Keratinocyte (primary cell): ENCODE measurements around the gene SORD. TPM values are rescaled to one million over a fixed set of nuclear protein-coding genes. Genes with fewer than 3 reads are reported as not detected.

Source experiments
- DNase-seq: peaks from one replicate; pipeline ENCODE4 v3.0.0-alpha.2; 2011; ENCODE audit warnings: low read depth, missing footprints, low spot score
- FAIRE-seq: peaks from 2 replicates; lab custom pipeline; 2011; peaks lifted over from hg19 to GRCh38; lab: Jason Lieb, UNC
- H2AFZ ChIP-seq: 2 replicates; pipeline ENCODE4 v1.6.0; 2012; ENCODE audit warnings: low read length, control low read depth, inconsistent platforms; ENCODE audit not compliant: control insufficient read depth
- H3K27ac ChIP-seq: 2 replicates; pipeline ENCODE4 v1.5.1; 2011; ENCODE audit warnings: low read length; ENCODE audit not compliant: control insufficient read depth, insufficient read depth
- H3K27me3 ChIP-seq: 3 replicates; pipeline ENCODE4 v1.6.0; 2011; ENCODE audit warnings: low read length; ENCODE audit not compliant: control insufficient read depth, insufficient read depth; ENCODE audit errors: extremely low read depth
- H3K36me3 ChIP-seq, 2 experiments: 2 replicates in 1 of 2; 3 replicates in 1 of 2; pipeline ENCODE4 v1.5.1; 2011; ENCODE audit warnings: low read length in 2 of 2, mild to moderate bottlenecking in 1 of 2; ENCODE audit not compliant: control insufficient read depth in 2 of 2, insufficient read depth in 2 of 2; ENCODE audit errors: extremely low read depth in 1 of 2
- H3K4me1 ChIP-seq: 3 replicates; pipeline ENCODE4 v1.5.1; 2011; ENCODE audit warnings: low read length; ENCODE audit not compliant: control insufficient read depth, insufficient read depth; ENCODE audit errors: extremely low read depth
- H3K4me2 ChIP-seq: 3 replicates; pipeline ENCODE4 v1.6.0; 2011; ENCODE audit warnings: low read depth, low read length; ENCODE audit not compliant: control insufficient read depth, insufficient read depth; ENCODE audit errors: extremely low read depth
- H3K4me3 ChIP-seq, 3 experiments: fragments of 200-600 bp in 1 of 3; sonication (generic) in 1 of 3; 2 replicates in 2 of 3; 3 replicates in 1 of 3; pipeline ENCODE4 v1.5.1; 2011 to 2016; ENCODE audit warnings: low read length in 3 of 3, mild to moderate bottlenecking in 3 of 3, control low read depth in 2 of 3, inconsistent platforms in 1 of 3, low read depth in 1 of 3, mixed read lengths in 1 of 3, mixed run types in 1 of 3, moderate library complexity in 1 of 3; ENCODE audit not compliant: control insufficient read depth in 2 of 3, insufficient read depth in 2 of 3; ENCODE audit errors: extremely low read depth in 1 of 3
- H3K79me2 ChIP-seq: 2 replicates; pipeline ENCODE4 v1.6.0; 2012; ENCODE audit warnings: low read length; ENCODE audit not compliant: control insufficient read depth, insufficient read depth
- H3K9ac ChIP-seq: 3 replicates; pipeline ENCODE4 v1.6.0; 2011; ENCODE audit warnings: low read length; ENCODE audit not compliant: control insufficient read depth, insufficient read depth; ENCODE audit errors: extremely low read depth
- H3K9me1 ChIP-seq: 3 replicates; pipeline ENCODE4 v1.6.0; 2011; ENCODE audit warnings: low read length; ENCODE audit not compliant: control insufficient read depth, insufficient read depth; ENCODE audit errors: extremely low read depth
- H3K9me3 ChIP-seq: 2 replicates; pipeline ENCODE4 v1.5.1; 2012; ENCODE audit warnings: low read depth, low read length; ENCODE audit not compliant: control insufficient read depth
- H4K20me1 ChIP-seq: 3 replicates; pipeline ENCODE4 v1.6.0; 2011; ENCODE audit warnings: low read length; ENCODE audit not compliant: control insufficient read depth, insufficient read depth; ENCODE audit errors: extremely low read depth
- CTCF ChIP-seq, 3 experiments: IDR thresholded peaks in 1 of 3; conservative IDR thresholded peaks in 1 of 3; optimal IDR thresholded peaks in 1 of 3; 2 replicates in 2 of 3; 3 replicates in 1 of 3; pipeline versions ENCODE3 to v1.5.1; 2011; ENCODE audit warnings: low read length in 3 of 3, mild to moderate bottlenecking in 3 of 3, moderate library complexity in 2 of 3, control low read depth in 1 of 3, inconsistent platforms in 1 of 3; ENCODE audit not compliant: insufficient read depth in 2 of 3; ENCODE audit errors: extremely low read depth in 1 of 3
- EZH2 ChIP-seq: IDR thresholded peaks from one replicate; pipeline ENCODE4 v1.6.1; 2012; ENCODE audit warnings: inconsistent platforms, mild to moderate bottlenecking, low read length, moderate library complexity
- dilution Hi-C: fragments of 300-500 bp; cut with MboI; formaldehyde crosslinking; loops from one replicate; pipeline ENCODE4 v1.7.0; 2020; ENCODE audit warnings: low sequenced_read_pairs; ENCODE audit not compliant: extremely low pct_ligation_motif_present
- polyA plus RNA-seq, 5 experiments: library from polyadenylated mRNA; depleted of rRNA in 3 of 5; stranded (reverse) in 3 of 5; stranded (forward) in 1 of 5; unstranded in 1 of 5; fragments of >200 nt; gene quantifications; 1 replicate in 1 of 5; 2 replicates in 3 of 5; 3 replicates in 1 of 5; pipeline versions ENCODE4 v1.2.1 to v1.2.3, GENCODE V29; 2011 to 2012; ENCODE audit warnings: missing spikeins in 2 of 5, low read depth in 1 of 5, low replicate concordance in 1 of 5

SORD gene
- polyA plus RNA-seq, 1 donor (not counting 4 experiments of a cell fraction or from before 2014, with no cell fraction given): 46.7 TPM

DNA sequence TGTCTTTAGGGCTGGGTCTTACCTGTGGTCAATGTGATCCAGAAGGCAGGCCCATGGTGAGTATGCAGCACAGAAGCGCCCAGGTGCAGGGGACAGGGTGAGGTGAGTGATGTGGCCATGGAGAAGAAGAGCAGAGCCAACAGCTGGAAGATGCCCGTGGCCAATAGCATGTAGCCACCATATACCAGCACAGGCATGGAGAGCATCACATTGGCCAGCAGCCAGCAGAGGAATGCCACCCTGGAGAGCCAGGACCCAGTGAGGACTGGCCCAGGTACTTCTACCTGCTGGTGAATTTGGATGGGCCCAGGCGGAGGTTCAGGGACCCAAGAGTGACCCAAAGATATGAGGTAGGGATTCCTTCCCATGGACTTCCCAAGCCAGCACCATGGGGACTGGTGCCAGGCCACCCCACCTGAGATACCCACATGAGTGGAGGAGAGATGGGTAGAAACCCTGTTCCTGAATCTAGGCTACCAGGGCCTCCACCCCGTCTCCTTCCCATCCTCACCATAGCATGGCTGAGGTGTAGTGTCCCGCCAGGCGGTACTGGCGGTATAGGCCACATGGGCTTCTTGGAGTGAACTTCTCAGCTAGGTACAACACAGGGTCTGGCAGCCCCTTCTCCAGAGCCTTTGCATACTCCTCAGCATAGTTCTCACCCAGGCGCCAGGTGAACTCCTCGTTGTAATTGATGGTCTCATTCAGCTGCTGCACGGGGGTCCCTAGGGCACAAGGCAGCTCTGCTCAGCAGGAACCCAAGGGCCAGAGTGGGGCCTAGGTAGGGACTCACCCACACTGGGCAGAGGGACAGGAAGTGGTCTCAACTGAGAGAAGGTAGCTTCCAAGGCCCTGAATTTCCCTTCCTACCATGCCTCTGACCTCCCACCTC is 97.3 kb downstream of the SORD start:
- no peak for DNase-seq
- Histone ChIP-seq H3K9ac (no peak overlapping the region), H4K20me1 (peaks cover 3% of the 10 kb centered on the region), H3K4me1 (peaks cover 14% of the 10 kb centered on the region), H3K9me1 (no peaks in the 10 kb centered on the region), H3K4me3 (no peak overlapping the region), H2AFZ (no peak overlapping the region), H3K79me2 (no peaks in the 10 kb centered on the region), H3K27ac (no peak overlapping the region), H3K36me3 (peaks cover 0 to 3% of the 10 kb centered on the region in 2 experiments), H3K27me3 (peaks cover 26% of the 10 kb centered on the region), H3K4me2 (no peak overlapping the region), H3K9me3 (no peaks in the 10 kb centered on the region)
- TF ChIP-seq CTCF (optimal IDR thresholded peaks at IDR 0.05 in 1 of 3, IDR thresholded peaks at IDR 0.05 in 1 of 3, conservative IDR thresholded peaks at IDR 0.05 in 1 of 3; ENCODE audit: extremely low read depth in 1 of 3, insufficient read depth in 2 of 3, low read length in 3 of 3) (no peak), EZH2 (no peak)
- no peak for FAIRE-seq
- dilution Hi-C loops: no loop called here

GRCh38 chr15:45121020-45121419 is 98.0 kb downstream of the SORD start:
- Histone ChIP-seq H3K9me1 (no peaks in the 10 kb centered on the region), H3K27me3 (peaks cover 19% of the 10 kb centered on the region), H3K9ac (no peak overlapping the region), H2AFZ (no peak overlapping the region), H3K4me1 (peaks cover 14% of the 10 kb centered on the region), H3K27ac (no peak overlapping the region), H3K9me3 (no peaks in the 10 kb centered on the region), H3K4me2 (no peak overlapping the region), H3K4me3 (no peak overlapping the region), H4K20me1 (peaks cover 3% of the 10 kb centered on the region), H3K36me3 (peaks cover 0 to 3% of the 10 kb centered on the region in 2 experiments), H3K79me2 (no peaks in the 10 kb centered on the region)
- TF ChIP-seq EZH2: no peak
- TF ChIP-seq CTCF (optimal IDR thresholded peaks at IDR 0.05 in 1 of 3, IDR thresholded peaks at IDR 0.05 in 1 of 3, conservative IDR thresholded peaks at IDR 0.05 in 1 of 3; ENCODE audit: extremely low read depth in 1 of 3, insufficient read depth in 2 of 3, low read length in 3 of 3): no peak
- no peak for FAIRE-seq
- DNase-seq: no peak
- dilution Hi-C loops: no loop called here
